T-helper 2 cell treated with Interferon-gamma antibody and Interleukin-4, amounts not matched to agents 5 μg/mL and 100 μg/mL, for 36 hours (primary cell): ENCODE results near the gene PSME1.

ENCODE experiments used
- DNase-seq: peaks from one replicate; pipeline ENCODE4 v3.0.0; 2021; ENCODE audit warnings: low spot score
- H3K27ac Mint-ChIP-seq: one replicate; pipeline ENCODE4 v1.8.0; 2021; ENCODE audit warnings: mild to moderate bottlenecking, mixed read lengths
- H3K27me3 Mint-ChIP-seq: one replicate; pipeline ENCODE4 v1.8.0; 2021; ENCODE audit warnings: low read depth, mixed read lengths
- H3K36me3 Mint-ChIP-seq: one replicate; pipeline ENCODE4 v1.8.0; 2021; ENCODE audit warnings: low read depth, mixed read lengths
- H3K4me1 Mint-ChIP-seq: one replicate; pipeline ENCODE4 v1.8.0; 2021; ENCODE audit warnings: low read depth, mixed read lengths
- H3K4me3 Mint-ChIP-seq: one replicate; pipeline ENCODE4 v1.8.0; 2022; ENCODE audit warnings: mild to moderate bottlenecking, moderate library complexity, mixed read lengths
- H3K9me3 Mint-ChIP-seq: one replicate; pipeline ENCODE4 v1.8.0; 2021; ENCODE audit warnings: mixed read lengths

The PSME1 gene

DNA sequence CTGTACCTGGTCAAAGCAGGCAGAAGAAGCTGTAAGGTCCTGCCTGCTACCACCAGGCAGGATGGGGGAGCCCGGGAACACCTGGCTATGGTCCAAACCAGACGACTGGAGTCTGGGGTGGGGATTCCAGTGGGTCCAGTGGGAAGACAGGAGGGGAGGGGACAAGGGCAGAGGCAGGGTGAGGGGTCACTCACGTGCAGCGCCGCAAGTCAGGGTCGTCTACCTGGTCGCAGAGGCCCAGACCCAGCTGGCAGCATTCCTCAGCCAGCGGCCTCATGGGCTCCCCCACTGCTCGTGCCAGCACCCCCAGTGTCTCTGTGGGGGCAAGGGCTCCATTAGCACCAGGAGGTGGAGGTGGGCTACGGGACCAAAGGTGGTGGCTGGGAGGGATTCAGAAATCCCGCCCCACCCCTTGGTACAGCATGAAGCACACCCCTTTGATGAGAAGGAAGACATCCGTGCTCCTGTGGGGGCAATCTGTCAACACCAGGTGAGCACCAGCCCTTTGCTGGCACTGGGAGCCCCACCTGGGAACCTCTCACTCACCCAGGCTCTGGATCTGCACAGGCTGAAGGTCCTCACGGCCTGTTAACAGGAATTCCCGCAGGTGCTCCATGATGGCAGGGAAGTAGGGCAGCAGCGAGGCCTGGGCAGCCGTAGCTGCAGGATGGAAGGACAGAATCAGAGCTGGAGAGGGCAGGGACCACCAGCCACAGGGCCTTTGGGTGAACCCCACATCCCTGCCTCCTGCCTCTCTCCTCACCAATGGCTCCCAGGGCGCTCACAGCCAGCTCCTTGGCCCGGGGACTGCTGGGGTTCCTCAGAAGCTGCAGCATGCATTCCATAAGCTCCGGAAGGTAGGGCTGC, 48.3 kb downstream of the PSME1 start:
- peaks cover 42% of the 10 kb centered on the region for H3K36me3 Mint-ChIP-seq
- no peaks in the 10 kb centered on the region for H3K9me3 Mint-ChIP-seq

GRCh38 chr14:24185026-24185425, 49.0 kb downstream of the PSME1 start:
- H3K9me3 Mint-ChIP-seq, result no peaks in the 10 kb centered on the region
- no peak for DNase-seq
- no peaks in the 10 kb centered on the region for H3K27me3 Mint-ChIP-seq
- peaks cover 17% of the 10 kb centered on the region for H3K4me1 Mint-ChIP-seq
- no peak overlapping the region for H3K4me3 Mint-ChIP-seq
- no peak overlapping the region for H3K27ac Mint-ChIP-seq
- H3K36me3 Mint-ChIP-seq, result peaks cover 37% of the 10 kb centered on the region

More for the DNA sequence above, 48.3 kb downstream of the PSME1 start:
- DNase-seq, result no peak
- H3K27ac Mint-ChIP-seq, result no peak overlapping the region
- no peak overlapping the region for H3K4me3 Mint-ChIP-seq
- H3K27me3 Mint-ChIP-seq, result no peaks in the 10 kb centered on the region
- peaks cover 13% of the 10 kb centered on the region for H3K4me1 Mint-ChIP-seq

DNA sequence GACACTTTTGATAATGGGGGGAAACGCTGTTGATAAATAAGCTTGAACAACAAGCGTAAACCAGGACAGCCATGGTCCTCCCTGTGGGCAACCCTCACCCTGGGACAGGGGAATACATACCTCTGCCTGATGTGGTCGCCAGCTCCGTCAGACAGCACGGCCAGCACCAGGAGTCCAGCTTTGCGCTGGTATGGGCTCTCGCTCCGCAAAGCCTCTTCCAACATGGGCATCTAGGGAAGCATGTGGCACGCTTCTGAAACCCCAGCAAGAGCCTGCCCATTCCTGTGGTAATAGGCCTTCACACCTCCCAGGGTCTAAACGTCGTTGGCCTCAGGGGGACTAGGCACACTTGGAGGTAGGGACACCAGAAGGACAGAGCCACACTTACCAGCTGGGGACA, 49.7 kb downstream of the PSME1 start:
- Mint-ChIP-seq H3K27ac (no peak overlapping the region), H3K4me1 (peaks cover 18% of the 10 kb centered on the region), H3K9me3 (no peaks in the 10 kb centered on the region), H3K27me3 (no peaks in the 10 kb centered on the region), H3K4me3 (no peak overlapping the region), H3K36me3 (peaks cover 37% of the 10 kb centered on the region)
- DNase-seq, result no peak

DNA sequence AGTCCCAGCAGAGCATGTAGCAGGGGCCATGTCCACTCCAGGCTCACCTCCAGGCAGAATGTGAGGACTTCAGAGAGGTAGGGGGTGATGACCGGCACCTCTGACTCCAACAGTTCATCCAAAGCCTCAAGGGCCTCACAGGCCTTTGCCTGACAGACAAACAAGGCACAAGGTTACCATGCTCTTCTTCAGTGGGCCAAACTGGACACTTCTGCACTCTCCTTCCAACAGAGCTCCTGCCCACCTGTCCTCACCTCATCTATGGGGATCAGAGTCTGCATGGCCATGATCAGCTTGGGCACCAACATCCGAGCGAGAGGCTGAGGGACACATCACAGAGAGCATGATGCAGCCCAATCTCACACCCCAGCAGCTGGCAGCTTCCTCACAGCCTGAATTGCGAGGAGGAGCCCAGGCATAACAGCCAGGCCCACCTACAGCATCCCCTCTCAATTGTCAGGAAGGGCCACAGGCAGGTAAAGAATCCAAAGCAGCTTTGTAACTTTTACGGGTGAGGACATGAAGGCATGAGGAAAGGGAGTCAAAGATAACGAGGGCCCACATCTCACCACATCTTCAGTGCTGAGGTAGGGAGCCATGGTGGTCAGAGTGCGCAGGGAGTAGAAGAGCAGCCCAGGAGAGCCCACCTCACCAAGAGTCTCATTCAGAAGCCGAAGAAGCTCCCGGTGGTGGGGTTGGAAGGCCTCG, 51.0 kb downstream of the PSME1 start:
- no peaks in the 10 kb centered on the region for H3K9me3 Mint-ChIP-seq
- peak overlapping the region; percentile 58 for H3K27ac Mint-ChIP-seq
- DNase-seq, result no peak
- no peaks in the 10 kb centered on the region for H3K27me3 Mint-ChIP-seq
- H3K4me1 Mint-ChIP-seq, result peaks cover 22% of the 10 kb centered on the region
- peaks cover 36% of the 10 kb centered on the region for H3K36me3 Mint-ChIP-seq
- H3K4me3 Mint-ChIP-seq, result peak overlapping the region; percentile 88

DNA sequence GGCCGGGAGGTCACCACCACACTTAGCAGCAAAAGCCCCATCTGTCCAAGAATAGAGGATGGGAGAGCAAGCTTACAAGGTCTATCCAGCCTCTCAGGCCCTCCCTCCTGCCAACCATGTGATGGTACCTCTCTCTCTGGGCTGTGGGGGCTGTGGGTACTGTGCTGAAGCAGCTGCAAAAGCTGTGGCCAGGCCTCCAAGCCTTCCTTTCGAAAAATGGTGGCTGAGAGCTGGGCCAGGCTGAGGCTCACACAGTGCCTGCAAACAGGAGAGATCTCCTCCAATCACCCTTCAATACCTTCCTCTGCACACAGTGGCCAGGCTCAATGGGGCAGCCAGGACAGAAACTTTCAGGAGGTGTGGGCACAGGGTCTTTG, 51.5 kb downstream of the PSME1 start:
- Mint-ChIP-seq H3K27me3 (no peaks in the 10 kb centered on the region), H3K4me1 (peaks cover 27% of the 10 kb centered on the region), H3K36me3 (peaks cover 37% of the 10 kb centered on the region), H3K9me3 (no peaks in the 10 kb centered on the region), H3K27ac (peak overlapping the region; percentile 68), H3K4me3 (peak overlapping the region; percentile 88)
- no peak for DNase-seq
